Thyroid gland (tissue), 4 donors: ENCODE results near the gene DDIAS. TPM values are rescaled to one million over a fixed set of nuclear protein-coding genes. Genes with fewer than 3 reads are reported as not detected.

Source experiments
- DNase-seq, 2 donors: peaks; one replicate each; pipeline ENCODE4 v3.0.0-alpha.2; 2019
- H3K27ac ChIP-seq, 3 donors: fragments of 200-600 bp; sonication (generic); 1 replicate in 2 of 3; 2 replicates in 1 of 3; pipeline ENCODE4 v1.5.1; 2016 to 2019; ENCODE audit warnings: mild to moderate bottlenecking in 1 of 3, moderate library complexity in 1 of 3
- H3K27me3 ChIP-seq: fragments of 200-600 bp; sonication (generic); one replicate; pipeline ENCODE4 v1.5.1; 2019
- H3K36me3 ChIP-seq, 2 donors: fragments of 200-600 bp; sonication (generic); one replicate each; pipeline ENCODE4 v1.5.1; 2016 to 2019
- H3K4me1 ChIP-seq, 2 donors: fragments of 200-600 bp; sonication (generic); one replicate each; pipeline ENCODE4 v1.5.1; 2017 to 2019
- H3K4me3 ChIP-seq, 3 donors: fragments of 200-600 bp; sonication (generic); replicated peaks in 1 of 3; 1 replicate in 2 of 3; 2 replicates in 1 of 3; pipeline ENCODE4 v1.5.1; 2016; ENCODE audit warnings: mild to moderate bottlenecking in 1 of 3
- H3K9me3 ChIP-seq: fragments of 200-600 bp; sonication (generic); one replicate; pipeline ENCODE4 v1.5.1; 2017
- POLR2A ChIP-seq, 2 donors: fragments of 450-650 bp; IDR thresholded peaks; one replicate each; pipeline ENCODE4 v1.6.1; 2017; ENCODE audit warnings: antibody characterized with exemption in 2 of 2, mild to moderate bottlenecking in 2 of 2, moderate library complexity in 1 of 2
- WGBS, 2 donors: methylation state at CpG; one replicate each; pipeline ENCODE4 v1.1.5; 2017; 5-methylcytosine and 5-hydroxymethylcytosine counted together
- intact Hi-C: fragments of 100-400 bp; cut with DNase I; formaldehyde crosslinking; loops from one replicate; pipeline ENCODE4 v1.15.1; 2023
- total RNA-seq, 4 donors: library from RNA; depleted of rRNA; stranded (reverse); fragments of >200 nt; gene quantifications; one replicate each; pipeline ENCODE4 v1.2.3, GENCODE V29; 2016
- TF ChIP-seq, protein P1 (sequence below), 6 experiments: fragments of 200-600 bp in 3 of 6; fragments of 450-650 bp in 3 of 6; sonication (generic) in 3 of 6; IDR thresholded peaks; one replicate each; pipeline ENCODE4 v1.5.1; 2016 to 2019; ENCODE audit warnings: antibody characterized with exemption in 6 of 6, mild to moderate bottlenecking in 2 of 6, inconsistent platforms in 1 of 6, moderate library complexity in 1 of 6

The DDIAS gene
- total RNA-seq, 4 donors from 2014 or later, result 0.25 to 3.3 (median 0.95) TPM

DNA sequence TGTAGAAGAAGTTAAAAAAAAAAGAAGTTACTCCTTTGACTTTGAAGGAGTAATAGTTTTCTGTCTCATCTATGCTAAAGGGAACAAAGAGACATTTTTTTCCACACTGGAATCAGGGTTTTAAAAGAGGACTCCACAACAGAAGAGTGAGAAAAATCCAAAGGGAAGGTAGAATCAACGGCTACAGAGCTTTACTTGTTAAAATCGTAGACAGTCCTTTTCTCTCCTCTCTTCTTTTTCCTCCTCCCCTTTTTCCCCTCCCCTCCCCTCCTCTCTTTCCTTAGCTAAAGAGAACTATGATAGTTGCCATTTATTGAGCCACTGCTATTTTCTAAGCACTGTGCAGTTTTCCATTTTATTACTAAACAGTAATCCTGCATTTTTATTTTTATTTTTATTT lies 29.2 kb downstream of the DDIAS start:
- intact Hi-C loops, result no loop called here

DNA sequence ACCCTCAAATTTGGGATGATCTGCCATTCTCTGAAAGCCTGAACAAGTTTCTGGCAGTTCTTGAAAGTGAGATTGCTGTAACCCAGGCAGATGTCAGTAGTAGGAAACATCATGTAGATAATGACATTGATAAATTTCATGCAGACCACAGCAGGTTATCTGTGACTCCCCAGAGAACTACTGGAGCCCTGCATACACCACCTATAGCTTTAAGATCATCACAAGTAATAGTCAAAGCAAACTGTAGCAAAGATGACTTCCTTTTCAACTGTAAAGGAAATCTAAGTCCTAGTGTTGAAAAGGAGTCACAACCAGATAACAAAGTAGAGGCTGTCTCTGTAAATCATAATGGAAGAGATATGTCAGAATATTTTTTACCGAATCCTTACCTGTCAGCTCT lies 31.0 kb downstream of the DDIAS start:
- Histone ChIP-seq H3K4me1 (no peaks in the 10 kb centered on the region), H3K27me3 (no peaks in the 10 kb centered on the region), H3K36me3 (no peaks in the 10 kb centered on the region), H3K4me3 (no peak overlapping the region), H3K9me3 (no peaks in the 10 kb centered on the region), H3K27ac (no peak overlapping the region)
- WGBS, 2 donors, result 92 to 97% methylated on average over 1 of the region's 1 CpG
- TF ChIP-seq POLR2A (IDR thresholded peaks at IDR 0.05), result no peak
- TF ChIP-seq, protein P1, sequence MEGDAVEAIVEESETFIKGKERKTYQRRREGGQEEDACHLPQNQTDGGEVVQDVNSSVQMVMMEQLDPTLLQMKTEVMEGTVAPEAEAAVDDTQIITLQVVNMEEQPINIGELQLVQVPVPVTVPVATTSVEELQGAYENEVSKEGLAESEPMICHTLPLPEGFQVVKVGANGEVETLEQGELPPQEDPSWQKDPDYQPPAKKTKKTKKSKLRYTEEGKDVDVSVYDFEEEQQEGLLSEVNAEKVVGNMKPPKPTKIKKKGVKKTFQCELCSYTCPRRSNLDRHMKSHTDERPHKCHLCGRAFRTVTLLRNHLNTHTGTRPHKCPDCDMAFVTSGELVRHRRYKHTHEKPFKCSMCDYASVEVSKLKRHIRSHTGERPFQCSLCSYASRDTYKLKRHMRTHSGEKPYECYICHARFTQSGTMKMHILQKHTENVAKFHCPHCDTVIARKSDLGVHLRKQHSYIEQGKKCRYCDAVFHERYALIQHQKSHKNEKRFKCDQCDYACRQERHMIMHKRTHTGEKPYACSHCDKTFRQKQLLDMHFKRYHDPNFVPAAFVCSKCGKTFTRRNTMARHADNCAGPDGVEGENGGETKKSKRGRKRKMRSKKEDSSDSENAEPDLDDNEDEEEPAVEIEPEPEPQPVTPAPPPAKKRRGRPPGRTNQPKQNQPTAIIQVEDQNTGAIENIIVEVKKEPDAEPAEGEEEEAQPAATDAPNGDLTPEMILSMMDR (IDR thresholded peaks at IDR 0.05), result no peak
- no peak for DNase-seq
- intact Hi-C loops, result no loop called here

More for the DNA sequence above, 29.2 kb downstream of the DDIAS start:
- Histone ChIP-seq H3K4me1 (no peaks in the 10 kb centered on the region), H3K27ac (no peak overlapping the region), H3K36me3 (no peaks in the 10 kb centered on the region), H3K27me3 (no peaks in the 10 kb centered on the region), H3K4me3 (no peak overlapping the region), H3K9me3 (no peaks in the 10 kb centered on the region)
- WGBS, 2 donors, result 85% methylated on average over 2 of the region's 2 CpGs
- DNase-seq, result no peak
- TF ChIP-seq POLR2A (IDR thresholded peaks at IDR 0.05), result no peak
- TF ChIP-seq, protein P1 (IDR thresholded peaks at IDR 0.05), result no peak

DNA sequence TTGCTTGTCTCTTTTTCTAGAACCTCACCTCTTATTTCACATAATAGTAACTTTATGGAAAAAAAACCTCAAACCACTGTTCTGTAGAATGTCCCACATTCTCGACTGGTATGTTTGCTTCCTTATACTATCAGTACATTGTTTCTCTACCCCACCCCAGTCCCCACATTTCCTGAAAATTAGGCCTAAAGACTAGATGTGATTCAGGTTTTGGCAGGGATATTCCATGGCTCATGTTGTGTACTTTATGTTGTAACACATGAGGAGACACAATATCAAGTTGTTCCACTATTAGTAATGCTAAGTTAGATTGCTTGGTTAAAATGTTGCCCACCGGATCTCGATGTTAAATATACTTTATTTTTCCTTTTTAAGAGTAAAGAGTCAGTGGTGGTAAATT lies 34.7 kb downstream of the DDIAS start:
- 90 to 91% methylated on average over 3 of the region's 3 CpGs for WGBS, 2 donors
- TF ChIP-seq, protein P1 (IDR thresholded peaks at IDR 0.05), result no peak
- no peak for TF ChIP-seq POLR2A (IDR thresholded peaks at IDR 0.05)
- intact Hi-C loops, result no loop called here

DNA sequence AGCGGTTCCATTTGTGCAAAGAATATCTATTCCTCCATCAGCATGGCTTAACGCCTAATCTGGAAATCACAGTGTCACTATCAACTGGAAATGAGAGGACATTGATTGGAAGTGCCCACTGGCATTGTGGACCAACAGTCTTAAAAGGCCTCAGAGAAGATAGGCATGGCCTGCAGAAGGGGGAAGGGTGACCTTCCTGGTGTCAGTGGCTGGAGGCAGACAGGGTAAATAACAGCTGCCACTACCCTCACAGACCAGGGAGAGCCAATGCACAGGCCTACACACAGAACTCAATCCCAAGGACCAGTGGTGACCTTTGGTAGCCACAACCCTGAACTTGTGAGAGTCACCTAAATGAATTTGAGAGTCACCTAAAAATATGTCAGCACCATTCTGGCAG lies 36.0 kb downstream of the DDIAS start:
- WGBS, 2 donors, result 93 to 95% methylated on average over 2 of the region's 2 CpGs
- Histone ChIP-seq H3K36me3 (no peaks in the 10 kb centered on the region), H3K4me3 (no peak overlapping the region), H3K27ac (no peak overlapping the region), H3K4me1 (no peaks in the 10 kb centered on the region), H3K27me3 (no peaks in the 10 kb centered on the region), H3K9me3 (no peaks in the 10 kb centered on the region)
- intact Hi-C loops, result no loop called here
- TF ChIP-seq POLR2A (IDR thresholded peaks at IDR 0.05), result no peak
- TF ChIP-seq, protein P1 (IDR thresholded peaks at IDR 0.05), result no peak
- DNase-seq, result no peak

More for the DNA sequence above, 34.7 kb downstream of the DDIAS start:
- Histone ChIP-seq H3K36me3 (no peaks in the 10 kb centered on the region), H3K4me3 (no peak overlapping the region), H3K4me1 (no peaks in the 10 kb centered on the region), H3K27me3 (no peaks in the 10 kb centered on the region), H3K9me3 (no peaks in the 10 kb centered on the region), H3K27ac (no peak overlapping the region)
- DNase-seq, result no peak

DNA sequence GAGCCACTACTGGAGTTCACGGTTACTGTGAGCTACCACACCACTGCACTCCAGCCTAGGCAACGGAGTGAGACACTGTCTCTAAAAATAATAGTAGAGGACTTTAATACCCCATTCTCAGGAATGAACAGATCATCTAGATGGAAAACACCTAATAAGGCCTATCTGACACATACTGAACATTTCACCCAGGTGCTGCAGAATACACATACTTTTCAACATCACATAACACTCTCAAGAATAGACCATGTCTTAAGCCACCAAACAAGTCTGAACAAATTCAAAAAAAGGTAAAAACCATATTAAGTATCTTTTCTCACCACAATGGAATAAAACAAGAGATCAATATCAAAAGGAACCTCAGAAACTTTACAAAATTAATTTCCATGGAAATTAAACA lies 37.9 kb downstream of the DDIAS start:
- WGBS, 2 donors, result 92 to 93% methylated on average over 2 of the region's 2 CpGs
- no peaks in the 10 kb centered on the region for H3K9me3 ChIP-seq
- H3K27me3 ChIP-seq, result no peaks in the 10 kb centered on the region
- H3K4me3 ChIP-seq, result no peak overlapping the region
- no peak overlapping the region for H3K27ac ChIP-seq
- intact Hi-C loops, result no loop called here
- DNase-seq, result no peak
- no peaks in the 10 kb centered on the region for H3K36me3 ChIP-seq
- no peaks in the 10 kb centered on the region for H3K4me1 ChIP-seq
- TF ChIP-seq POLR2A (IDR thresholded peaks at IDR 0.05), result no peak
- TF ChIP-seq, protein P1 (IDR thresholded peaks at IDR 0.05), result no peak
